ENCODE results near the gene SCML1.

The SCML1 gene

DNA sequence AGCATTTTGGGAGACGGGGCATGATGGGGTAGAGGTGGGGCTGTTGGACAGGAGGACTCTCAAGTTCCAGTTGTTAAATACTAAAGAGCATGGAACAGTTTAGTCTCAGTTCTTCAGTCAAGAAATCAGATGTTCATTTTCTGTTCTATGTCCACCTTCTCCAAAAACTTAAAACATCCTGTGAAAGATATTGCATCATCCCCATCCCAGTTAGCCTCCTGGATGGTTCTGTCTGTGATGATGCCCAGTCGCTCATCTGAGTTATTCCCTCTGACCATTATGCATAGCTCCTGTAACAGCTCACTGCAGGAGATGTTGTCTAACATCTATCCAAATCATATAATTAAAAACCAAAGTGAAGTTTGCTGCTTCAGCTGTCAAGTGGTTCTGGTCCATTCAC lies 32.1 kb upstream of the SCML1 start (continued):
- no peak for TF ChIP-seq ZSCAN23 (tag by site-specific recombination; IDR thresholded peaks at IDR 0.05)
- TF ChIP-seq RBAK (tag by site-specific recombination; IDR thresholded peaks at IDR 0.05), result no peak
- TF ChIP-seq, protein P1, sequence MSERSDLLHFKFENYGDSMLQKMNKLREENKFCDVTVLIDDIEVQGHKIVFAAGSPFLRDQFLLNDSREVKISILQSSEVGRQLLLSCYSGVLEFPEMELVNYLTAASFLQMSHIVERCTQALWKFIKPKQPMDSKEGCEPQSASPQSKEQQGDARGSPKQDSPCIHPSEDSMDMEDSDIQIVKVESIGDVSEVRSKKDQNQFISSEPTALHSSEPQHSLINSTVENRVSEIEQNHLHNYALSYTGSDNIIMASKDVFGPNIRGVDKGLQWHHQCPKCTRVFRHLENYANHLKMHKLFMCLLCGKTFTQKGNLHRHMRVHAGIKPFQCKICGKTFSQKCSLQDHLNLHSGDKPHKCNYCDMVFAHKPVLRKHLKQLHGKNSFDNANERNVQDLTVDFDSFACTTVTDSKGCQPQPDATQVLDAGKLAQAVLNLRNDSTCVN (tag by site-specific recombination; optimal IDR thresholded peaks at IDR 0.05), result no peak
- no peak for TF ChIP-seq ZNF561 (tag by site-specific recombination; IDR thresholded peaks at IDR 0.05; ENCODE audit: borderline replicate concordance)
- TF ChIP-seq ZNF529 (tag by site-specific recombination; IDR thresholded peaks at IDR 0.05; ENCODE audit: insufficient replicate concordance), result no peak
- no peak for TF ChIP-seq KLF16 (tag by site-specific recombination; IDR thresholded peaks at IDR 0.05)
- TF ChIP-seq ZNF248 (tag by site-specific recombination; IDR thresholded peaks at IDR 0.05), result no peak

DNA sequence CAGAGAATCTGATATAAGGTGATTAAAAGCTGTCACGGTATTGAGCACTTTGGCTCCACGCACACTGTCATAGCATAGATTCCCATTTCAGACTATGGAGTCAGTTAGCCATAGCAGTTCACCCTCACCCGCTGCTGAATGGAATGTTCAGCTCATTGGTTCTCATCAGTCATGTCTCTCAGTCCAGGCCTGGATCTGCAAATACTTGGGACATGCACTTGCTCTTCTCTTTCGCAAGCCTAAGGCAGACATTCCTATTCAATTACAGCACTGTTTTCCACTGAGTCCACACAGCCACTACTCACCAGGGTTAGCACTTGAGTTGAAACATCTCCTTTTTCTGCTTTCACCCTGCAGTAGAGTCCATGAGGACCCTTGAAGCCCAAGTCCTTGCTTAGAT lies 30.6 kb upstream of the SCML1 start:
- H3K36me3 ChIP-seq (ENCODE audit: control insufficient read depth in 2 of 2, insufficient read depth in 1 of 2, low read length in 2 of 2), result no peaks in the 10 kb centered on the region
- CTCF ChIA-PET, result no interaction called here
- no peaks in the 10 kb centered on the region for H3K4me1 ChIP-seq (ENCODE audit: control insufficient read depth, insufficient read depth, low read length)
- POLR2A ChIA-PET, result no interaction called here
- TF ChIP-seq, protein P2, sequence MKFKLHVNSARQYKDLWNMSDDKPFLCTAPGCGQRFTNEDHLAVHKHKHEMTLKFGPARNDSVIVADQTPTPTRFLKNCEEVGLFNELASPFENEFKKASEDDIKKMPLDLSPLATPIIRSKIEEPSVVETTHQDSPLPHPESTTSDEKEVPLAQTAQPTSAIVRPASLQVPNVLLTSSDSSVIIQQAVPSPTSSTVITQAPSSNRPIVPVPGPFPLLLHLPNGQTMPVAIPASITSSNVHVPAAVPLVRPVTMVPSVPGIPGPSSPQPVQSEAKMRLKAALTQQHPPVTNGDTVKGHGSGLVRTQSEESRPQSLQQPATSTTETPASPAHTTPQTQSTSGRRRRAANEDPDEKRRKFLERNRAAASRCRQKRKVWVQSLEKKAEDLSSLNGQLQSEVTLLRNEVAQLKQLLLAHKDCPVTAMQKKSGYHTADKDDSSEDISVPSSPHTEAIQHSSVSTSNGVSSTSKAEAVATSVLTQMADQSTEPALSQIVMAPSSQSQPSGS (tag by site-specific recombination; IDR thresholded peaks at IDR 0.05; ENCODE audit: low read depth), result no peak
- TF ChIP-seq ZBTB17 (tag by site-specific recombination; IDR thresholded peaks at IDR 0.05) (no peak), ZNF843 (tag by site-specific recombination; IDR thresholded peaks at IDR 0.05) (no peak), ZNF223 (tag by site-specific recombination; IDR thresholded peaks at IDR 0.05) (no peak), ZNF114 (tag by site-specific recombination; IDR thresholded peaks at IDR 0.05) (no peak), HOXA7 (CRISPR knock-in tag; IDR thresholded peaks at IDR 0.05; ENCODE audit: borderline replicate concordance) (no peak), ZNF521 (tag by site-specific recombination; IDR thresholded peaks at IDR 0.05) (no peak)
- TF ChIP-seq, protein P3, sequence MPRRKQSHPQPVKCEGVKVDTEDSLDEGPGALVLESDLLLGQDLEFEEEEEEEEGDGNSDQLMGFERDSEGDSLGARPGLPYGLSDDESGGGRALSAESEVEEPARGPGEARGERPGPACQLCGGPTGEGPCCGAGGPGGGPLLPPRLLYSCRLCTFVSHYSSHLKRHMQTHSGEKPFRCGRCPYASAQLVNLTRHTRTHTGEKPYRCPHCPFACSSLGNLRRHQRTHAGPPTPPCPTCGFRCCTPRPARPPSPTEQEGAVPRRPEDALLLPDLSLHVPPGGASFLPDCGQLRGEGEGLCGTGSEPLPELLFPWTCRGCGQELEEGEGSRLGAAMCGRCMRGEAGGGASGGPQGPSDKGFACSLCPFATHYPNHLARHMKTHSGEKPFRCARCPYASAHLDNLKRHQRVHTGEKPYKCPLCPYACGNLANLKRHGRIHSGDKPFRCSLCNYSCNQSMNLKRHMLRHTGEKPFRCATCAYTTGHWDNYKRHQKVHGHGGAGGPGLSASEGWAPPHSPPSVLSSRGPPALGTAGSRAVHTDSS (tag by site-specific recombination; IDR thresholded peaks at IDR 0.05), result no peak
- TF ChIP-seq, protein P4, sequence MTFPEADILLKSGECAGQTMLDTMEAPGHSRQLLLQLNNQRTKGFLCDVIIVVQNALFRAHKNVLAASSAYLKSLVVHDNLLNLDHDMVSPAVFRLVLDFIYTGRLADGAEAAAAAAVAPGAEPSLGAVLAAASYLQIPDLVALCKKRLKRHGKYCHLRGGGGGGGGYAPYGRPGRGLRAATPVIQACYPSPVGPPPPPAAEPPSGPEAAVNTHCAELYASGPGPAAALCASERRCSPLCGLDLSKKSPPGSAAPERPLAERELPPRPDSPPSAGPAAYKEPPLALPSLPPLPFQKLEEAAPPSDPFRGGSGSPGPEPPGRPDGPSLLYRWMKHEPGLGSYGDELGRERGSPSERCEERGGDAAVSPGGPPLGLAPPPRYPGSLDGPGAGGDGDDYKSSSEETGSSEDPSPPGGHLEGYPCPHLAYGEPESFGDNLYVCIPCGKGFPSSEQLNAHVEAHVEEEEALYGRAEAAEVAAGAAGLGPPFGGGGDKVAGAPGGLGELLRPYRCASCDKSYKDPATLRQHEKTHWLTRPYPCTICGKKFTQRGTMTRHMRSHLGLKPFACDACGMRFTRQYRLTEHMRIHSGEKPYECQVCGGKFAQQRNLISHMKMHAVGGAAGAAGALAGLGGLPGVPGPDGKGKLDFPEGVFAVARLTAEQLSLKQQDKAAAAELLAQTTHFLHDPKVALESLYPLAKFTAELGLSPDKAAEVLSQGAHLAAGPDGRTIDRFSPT (tag by site-specific recombination; IDR thresholded peaks at IDR 0.05), result no peak
- no peak overlapping the region for H3K27ac ChIP-seq (ENCODE audit: extremely low read depth, low read depth, low read length)
- H3K9me3 ChIP-seq (ENCODE audit: control insufficient read depth, insufficient read depth, low read depth, low read length), result no peaks in the 10 kb centered on the region
- H3K4me3 ChIP-seq (ENCODE audit: low read depth, low read length), result no peak overlapping the region

DNA sequence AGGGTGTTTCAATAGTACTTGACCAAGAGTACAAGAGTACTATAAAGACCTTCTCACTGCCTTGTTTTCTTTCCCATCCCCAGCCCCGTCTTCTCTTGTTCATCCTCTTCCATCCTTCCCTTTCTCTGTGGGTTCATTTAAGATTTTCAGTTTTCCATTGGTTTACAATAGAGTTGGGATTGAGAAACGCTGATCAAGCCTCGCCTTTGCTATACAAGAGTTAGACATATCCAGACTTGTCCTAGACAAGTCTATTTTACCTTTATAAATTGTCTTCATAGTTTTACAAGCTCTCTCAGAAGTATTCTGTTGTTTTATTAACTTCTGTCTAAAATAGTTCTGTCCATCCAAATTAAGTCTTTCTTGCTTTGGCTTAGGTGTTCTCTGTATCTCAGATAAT lies 29.6 kb upstream of the SCML1 start:
- POLR2A ChIA-PET, result no interaction called here
- no peak for TF ChIP-seq FEZF1 (tag by site-specific recombination; IDR thresholded peaks at IDR 0.05)
- TF ChIP-seq, protein P5, sequence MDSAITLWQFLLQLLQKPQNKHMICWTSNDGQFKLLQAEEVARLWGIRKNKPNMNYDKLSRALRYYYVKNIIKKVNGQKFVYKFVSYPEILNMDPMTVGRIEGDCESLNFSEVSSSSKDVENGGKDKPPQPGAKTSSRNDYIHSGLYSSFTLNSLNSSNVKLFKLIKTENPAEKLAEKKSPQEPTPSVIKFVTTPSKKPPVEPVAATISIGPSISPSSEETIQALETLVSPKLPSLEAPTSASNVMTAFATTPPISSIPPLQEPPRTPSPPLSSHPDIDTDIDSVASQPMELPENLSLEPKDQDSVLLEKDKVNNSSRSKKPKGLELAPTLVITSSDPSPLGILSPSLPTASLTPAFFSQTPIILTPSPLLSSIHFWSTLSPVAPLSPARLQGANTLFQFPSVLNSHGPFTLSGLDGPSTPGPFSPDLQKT (IDR thresholded peaks at IDR 0.05; ENCODE audit: borderline replicate concordance, low read depth, low read length), result no peak
- no peak for TF ChIP-seq ZNF791 (tag by site-specific recombination; IDR thresholded peaks at IDR 0.05)
- TF ChIP-seq, protein P6, sequence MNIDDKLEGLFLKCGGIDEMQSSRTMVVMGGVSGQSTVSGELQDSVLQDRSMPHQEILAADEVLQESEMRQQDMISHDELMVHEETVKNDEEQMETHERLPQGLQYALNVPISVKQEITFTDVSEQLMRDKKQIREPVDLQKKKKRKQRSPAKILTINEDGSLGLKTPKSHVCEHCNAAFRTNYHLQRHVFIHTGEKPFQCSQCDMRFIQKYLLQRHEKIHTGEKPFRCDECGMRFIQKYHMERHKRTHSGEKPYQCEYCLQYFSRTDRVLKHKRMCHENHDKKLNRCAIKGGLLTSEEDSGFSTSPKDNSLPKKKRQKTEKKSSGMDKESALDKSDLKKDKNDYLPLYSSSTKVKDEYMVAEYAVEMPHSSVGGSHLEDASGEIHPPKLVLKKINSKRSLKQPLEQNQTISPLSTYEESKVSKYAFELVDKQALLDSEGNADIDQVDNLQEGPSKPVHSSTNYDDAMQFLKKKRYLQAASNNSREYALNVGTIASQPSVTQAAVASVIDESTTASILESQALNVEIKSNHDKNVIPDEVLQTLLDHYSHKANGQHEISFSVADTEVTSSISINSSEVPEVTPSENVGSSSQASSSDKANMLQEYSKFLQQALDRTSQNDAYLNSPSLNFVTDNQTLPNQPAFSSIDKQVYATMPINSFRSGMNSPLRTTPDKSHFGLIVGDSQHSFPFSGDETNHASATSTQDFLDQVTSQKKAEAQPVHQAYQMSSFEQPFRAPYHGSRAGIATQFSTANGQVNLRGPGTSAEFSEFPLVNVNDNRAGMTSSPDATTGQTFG (tag by site-specific recombination; IDR thresholded peaks at IDR 0.05; ENCODE audit: borderline replicate concordance), result no peak
- no peak for TF ChIP-seq ZNF404 (tag by site-specific recombination; IDR thresholded peaks at IDR 0.05)
- no peak for TF ChIP-seq ZNF391 (tag by site-specific recombination; IDR thresholded peaks at IDR 0.05; ENCODE audit: borderline replicate concordance, low read depth)
- no peak for TF ChIP-seq KLF1 (tag by site-specific recombination; IDR thresholded peaks at IDR 0.05)
- TF ChIP-seq ZNF701 (tag by site-specific recombination; IDR thresholded peaks at IDR 0.05), result no peak

More for the DNA sequence above, 29.6 kb upstream of the SCML1 start:
- H3K36me3 ChIP-seq (ENCODE audit: control insufficient read depth in 2 of 2, insufficient read depth in 1 of 2, low read length in 2 of 2), result no peaks in the 10 kb centered on the region
- no peak overlapping the region for H3K4me3 ChIP-seq (ENCODE audit: low read depth, low read length)
- CTCF ChIA-PET, result no interaction called here
- H3K4me1 ChIP-seq (ENCODE audit: control insufficient read depth, insufficient read depth, low read length), result no peaks in the 10 kb centered on the region
- no peaks in the 10 kb centered on the region for H3K9me3 ChIP-seq (ENCODE audit: control insufficient read depth, insufficient read depth, low read depth, low read length)
- no peak overlapping the region for H3K27ac ChIP-seq (ENCODE audit: extremely low read depth, low read depth, low read length)
